ENCODE results near the gene AGA. TPM values are rescaled to one million over a fixed set of nuclear protein-coding genes. Genes with fewer than 3 reads are reported as not detected.

The AGA gene
- total and polyA plus RNA-seq, 12 donors, result 4.1 to 12.7 (median 7.9) TPM

DNA sequence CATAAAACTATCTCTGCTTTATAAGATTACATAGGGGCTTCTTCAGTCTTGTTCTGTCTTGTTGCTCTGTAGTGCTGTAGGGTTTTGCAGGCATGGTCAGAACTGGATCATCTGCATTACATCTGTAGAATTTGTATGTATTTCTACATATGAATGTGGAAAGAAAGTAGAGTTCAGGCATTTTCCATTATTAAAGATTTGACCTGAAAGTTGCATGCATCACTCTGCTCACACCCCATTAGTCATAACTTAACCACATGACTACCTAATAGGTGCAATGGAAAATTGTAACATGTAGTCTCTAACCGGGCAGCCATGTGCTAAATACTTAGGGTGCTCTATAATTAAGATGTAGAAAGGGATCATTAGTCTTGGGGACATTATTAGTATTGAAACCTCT lies 45.7 kb upstream of the AGA start:
- TF ChIP-seq, protein P1, sequence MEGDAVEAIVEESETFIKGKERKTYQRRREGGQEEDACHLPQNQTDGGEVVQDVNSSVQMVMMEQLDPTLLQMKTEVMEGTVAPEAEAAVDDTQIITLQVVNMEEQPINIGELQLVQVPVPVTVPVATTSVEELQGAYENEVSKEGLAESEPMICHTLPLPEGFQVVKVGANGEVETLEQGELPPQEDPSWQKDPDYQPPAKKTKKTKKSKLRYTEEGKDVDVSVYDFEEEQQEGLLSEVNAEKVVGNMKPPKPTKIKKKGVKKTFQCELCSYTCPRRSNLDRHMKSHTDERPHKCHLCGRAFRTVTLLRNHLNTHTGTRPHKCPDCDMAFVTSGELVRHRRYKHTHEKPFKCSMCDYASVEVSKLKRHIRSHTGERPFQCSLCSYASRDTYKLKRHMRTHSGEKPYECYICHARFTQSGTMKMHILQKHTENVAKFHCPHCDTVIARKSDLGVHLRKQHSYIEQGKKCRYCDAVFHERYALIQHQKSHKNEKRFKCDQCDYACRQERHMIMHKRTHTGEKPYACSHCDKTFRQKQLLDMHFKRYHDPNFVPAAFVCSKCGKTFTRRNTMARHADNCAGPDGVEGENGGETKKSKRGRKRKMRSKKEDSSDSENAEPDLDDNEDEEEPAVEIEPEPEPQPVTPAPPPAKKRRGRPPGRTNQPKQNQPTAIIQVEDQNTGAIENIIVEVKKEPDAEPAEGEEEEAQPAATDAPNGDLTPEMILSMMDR (IDR thresholded peaks at IDR 0.05), result no peak
- intact Hi-C loops (cut with DNase I), result no loop called here
- H3K27me3 ChIP-seq, result no peaks in the 10 kb centered on the region
- ATAC-seq (no peak), DNase-seq (no peak)
- 90 to 91% methylated on average over 1 of the region's 1 CpG for WGBS, 2 donors
- H3K27ac ChIP-seq, result no peak overlapping the region
- H3K9me3 ChIP-seq, result no peaks in the 10 kb centered on the region
- H3K4me1 ChIP-seq, result no peaks in the 10 kb centered on the region
- H3K36me3 ChIP-seq, result no peaks in the 10 kb centered on the region
- no peak overlapping the region for H3K4me3 ChIP-seq

DNA sequence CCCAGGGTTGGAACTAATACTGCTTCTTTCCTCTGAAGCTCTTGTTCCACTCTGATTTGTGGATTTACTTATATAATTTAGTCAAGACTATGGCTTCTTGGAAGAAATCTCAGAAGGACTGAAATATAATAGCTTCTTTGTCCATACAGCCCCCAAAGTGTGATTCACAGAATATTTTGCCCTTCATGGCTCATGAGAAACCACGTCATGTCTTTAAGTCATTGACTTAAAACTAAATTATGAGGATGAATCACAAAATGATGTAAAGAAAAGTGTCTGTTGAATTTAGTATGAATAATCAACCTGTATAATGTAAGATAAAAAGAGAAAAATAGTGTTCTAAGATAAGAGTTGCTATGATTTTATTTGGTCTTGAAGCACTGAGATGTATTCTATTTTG lies 43.3 kb upstream of the AGA start:
- Histone ChIP-seq H3K36me3 (no peaks in the 10 kb centered on the region), H3K4me1 (no peaks in the 10 kb centered on the region), H3K27me3 (no peaks in the 10 kb centered on the region), H3K27ac (no peak overlapping the region), H3K9me3 (no peaks in the 10 kb centered on the region), H3K4me3 (no peak overlapping the region)
- intact Hi-C loops (cut with DNase I), result no loop called here
- no peak for DNase-seq
- ATAC-seq, result no peak
- 93 to 97% methylated on average over 1 of the region's 1 CpG for WGBS, 2 donors
- TF ChIP-seq, protein P1 (IDR thresholded peaks at IDR 0.05), result no peak

DNA sequence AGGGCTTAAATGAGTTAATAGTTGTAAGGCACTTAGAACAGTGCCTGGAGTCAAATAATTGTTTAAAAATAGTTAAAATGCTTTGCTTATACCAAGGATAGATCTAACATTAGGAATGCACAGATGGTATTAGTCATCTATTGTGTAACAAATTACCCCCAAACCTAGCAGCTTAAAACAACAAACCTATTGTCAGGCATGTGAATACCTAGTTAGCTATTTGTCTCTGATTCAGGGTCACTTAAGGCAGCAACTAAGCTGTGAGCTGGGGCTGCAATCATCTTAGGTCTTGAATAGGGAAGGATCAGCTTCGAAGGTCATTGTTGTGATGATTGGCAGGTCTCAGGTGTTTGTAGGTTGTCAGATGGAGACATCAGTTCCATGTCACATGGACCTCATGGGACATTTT lies 42.4 kb upstream of the AGA start:
- ATAC-seq (no peak), DNase-seq (no peak)
- 82 to 95% methylated on average over 1 of the region's 1 CpG for WGBS, 2 donors
- no peaks in the 10 kb centered on the region for H3K9me3 ChIP-seq
- no peak overlapping the region for H3K27ac ChIP-seq
- H3K4me1 ChIP-seq, result no peaks in the 10 kb centered on the region
- no peaks in the 10 kb centered on the region for H3K27me3 ChIP-seq
- intact Hi-C loops (cut with DNase I), result no loop called here
- H3K4me3 ChIP-seq, result no peak overlapping the region
- no peaks in the 10 kb centered on the region for H3K36me3 ChIP-seq
- TF ChIP-seq, protein P1 (IDR thresholded peaks at IDR 0.05), result no peak

DNA sequence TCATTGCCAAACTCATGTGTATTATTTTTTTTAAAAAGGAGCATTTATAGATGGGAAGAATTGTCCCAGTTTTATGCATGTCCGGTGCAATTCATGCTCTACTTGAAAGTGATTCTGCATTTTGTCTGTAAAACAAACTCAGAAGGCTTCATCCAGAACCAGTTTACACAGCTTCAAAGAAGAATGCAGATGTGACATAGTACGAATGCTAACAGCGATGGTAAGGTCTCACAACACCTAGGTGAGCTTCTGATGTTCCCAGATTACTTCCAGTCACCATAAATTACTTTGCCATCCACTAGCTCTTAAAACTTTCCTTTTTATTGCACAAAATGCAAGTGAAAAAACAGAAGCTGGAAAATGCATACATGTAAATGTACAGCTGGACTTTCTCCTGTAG lies 41.5 kb upstream of the AGA start:
- DNase-seq, result no peak
- WGBS, 2 donors, result 72 to 76% methylated on average over 3 of the region's 3 CpGs
- intact Hi-C loops (cut with DNase I), result no loop called here
- Histone ChIP-seq H3K9me3 (no peaks in the 10 kb centered on the region), H3K4me1 (no peaks in the 10 kb centered on the region), H3K4me3 (no peak overlapping the region), H3K36me3 (no peaks in the 10 kb centered on the region), H3K27me3 (no peaks in the 10 kb centered on the region), H3K27ac (no peak overlapping the region)
- ATAC-seq, result no peak
- TF ChIP-seq, protein P1 (IDR thresholded peaks at IDR 0.05), result no peak

DNA sequence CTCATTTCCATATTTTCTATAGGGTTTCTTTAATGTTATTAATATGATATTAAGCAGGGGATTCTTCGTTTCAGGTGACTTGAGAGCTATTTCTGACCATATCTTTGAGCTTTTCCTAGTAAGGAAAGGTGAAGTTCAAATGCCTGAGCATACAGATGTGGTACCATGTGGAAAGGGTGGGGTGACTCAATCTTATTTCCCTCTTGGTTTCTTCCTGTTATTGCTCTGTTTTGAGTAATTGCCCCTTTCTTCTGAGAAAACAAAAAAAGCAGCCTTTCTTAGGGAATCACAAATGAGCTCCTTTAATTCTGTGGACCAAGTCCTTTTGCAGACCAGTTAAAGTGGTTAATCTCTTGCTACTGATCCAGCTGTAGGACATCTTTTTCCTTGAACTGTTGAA lies 41.0 kb upstream of the AGA start:
- TF ChIP-seq, protein P1 (IDR thresholded peaks at IDR 0.05), result no peak
- no peaks in the 10 kb centered on the region for H3K36me3 ChIP-seq
- ATAC-seq, result no peak
- H3K9me3 ChIP-seq, result no peaks in the 10 kb centered on the region
- DNase-seq, result no peak
- no peak overlapping the region for H3K27ac ChIP-seq
- no peaks in the 10 kb centered on the region for H3K4me1 ChIP-seq
- WGBS, 2 donors, result 62 to 68% methylated on average over 1 of the region's 1 CpG
- H3K27me3 ChIP-seq, result no peaks in the 10 kb centered on the region
- intact Hi-C loops (cut with DNase I), result no loop called here
- H3K4me3 ChIP-seq, result no peak overlapping the region

Measured in heart right ventricle (tissue), 16 donors.